ENCODE data around the gene PIK3C2A. TPM values are rescaled to one million over a fixed set of nuclear protein-coding genes. Genes with fewer than 3 reads are reported as not detected.

Gene PIK3C2A
- total and polyA plus RNA-seq, 2 donors (not counting 3 experiments of a cell fraction or from before 2014, with no cell fraction given) = 33.7 to 142 TPM

GRCh38 chr11:17219016-17219415 is 11.2 kb upstream of the PIK3C2A start:
- ChIA-PET POLR2A (interaction anchor here (0.7 kb wide), 1 partner anchor 10 kb away, joined by 3 read pairs; no protein-coding TSS in a partner anchor), CTCF (interaction anchor here (1.5 to 2.7 kb wide), 2 partner anchors 10 to 11 kb away, joined by 5 to 10 read pairs; no protein-coding TSS in a partner anchor)
- peaks cover 11% of the 10 kb centered on the region for H3K4me1 ChIP-seq (ENCODE audit: control insufficient read depth, extremely low read depth, insufficient read depth, low read length)
- H3K36me3 ChIP-seq (ENCODE audit: control insufficient read depth in 2 of 2, extremely low read depth in 1 of 2, insufficient read depth in 2 of 2, low read length in 2 of 2) = no peaks in the 10 kb centered on the region
- dilution Hi-C loops (cut with MboI; ENCODE audit: extremely low pct_ligation_motif_present, low sequenced_read_pairs) = no loop called here
- DNase-seq (ENCODE audit: low read depth, low spot score) = no peak
- no peak overlapping the region for H3K9ac ChIP-seq (replicated peaks; ENCODE audit: extremely low read depth, insufficient read depth, low read length)
- no peak overlapping the region for H2AFZ ChIP-seq (ENCODE audit: low read depth, low read length)
- no peaks in the 10 kb centered on the region for H3K79me2 ChIP-seq (ENCODE audit: control insufficient read depth, insufficient read depth, low read length)
- no peak overlapping the region for H3K4me3 ChIP-seq (replicated peaks in 1 of 3; ENCODE audit: insufficient read depth in 1 of 3, low read depth in 1 of 3, low read length in 3 of 3)
- H3K27ac ChIP-seq (ENCODE audit: insufficient read depth, low read depth, low read length) = no peak overlapping the region
- no peaks in the 10 kb centered on the region for H3K27me3 ChIP-seq (ENCODE audit: control insufficient read depth in 2 of 2, insufficient read depth in 2 of 2, low read length in 2 of 2)
- intact Hi-C loops (cut with micrococcal nuclease) = no loop called here
- no peak for FAIRE-seq
- no peaks in the 10 kb centered on the region for H4K20me1 ChIP-seq (replicated peaks; ENCODE audit: control insufficient read depth, extremely low read depth, insufficient read depth, low read length)
- H3K9me1 ChIP-seq (replicated peaks; ENCODE audit: control insufficient read depth, extremely low read depth, insufficient read depth, low read length) = no peaks in the 10 kb centered on the region
- no peak for TF ChIP-seq JUN (IDR thresholded peaks at IDR 0.05; ENCODE audit: borderline replicate concordance, insufficient read depth, insufficient read length, low read depth)
- no peak for TF ChIP-seq GATA2 (IDR thresholded peaks at IDR 0.05; ENCODE audit: insufficient read depth, insufficient read length, low read depth, low read length)
- H3K4me2 ChIP-seq (ENCODE audit: insufficient read depth, low read length) = no peak overlapping the region
- BruUV-seq (replicated peaks) = no TSS peak
- H3K9me3 ChIP-seq (replicated peaks; ENCODE audit: control insufficient read depth, insufficient read depth, low read length) = peaks cover 2% of the 10 kb centered on the region

- peaks cover 2% of the 10 kb centered on the region for H3K9me3 ChIP-seq (replicated peaks; ENCODE audit: control insufficient read depth, insufficient read depth, low read length)
- H3K79me2 ChIP-seq (ENCODE audit: control insufficient read depth, insufficient read depth, low read length) = no peaks in the 10 kb centered on the region
- no peak overlapping the region for H3K9ac ChIP-seq (replicated peaks; ENCODE audit: extremely low read depth, insufficient read depth, low read length)
- intact Hi-C loops (cut with micrococcal nuclease) = no loop called here
- no peak for TF ChIP-seq CTCF (IDR thresholded peaks at IDR 0.05; ENCODE audit: extremely low read depth in 1 of 2, insufficient read depth in 1 of 2, low read depth in 1 of 2, low read length in 2 of 2)
- no peak for TF ChIP-seq JUN (IDR thresholded peaks at IDR 0.05; ENCODE audit: borderline replicate concordance, insufficient read depth, insufficient read length, low read depth)
- TF ChIP-seq POLR2AphosphoS5 (IDR thresholded peaks at IDR 0.05; ENCODE audit: insufficient read depth, low read depth, low read length) = no peak
- no peak for TF ChIP-seq MYC (IDR thresholded peaks at IDR 0.05; ENCODE audit: low read depth, low read length)
- TF ChIP-seq MAX (IDR thresholded peaks at IDR 0.05; ENCODE audit: insufficient read depth, insufficient read length) = no peak
- no peak for TF ChIP-seq POLR2A (IDR thresholded peaks at IDR 0.05; ENCODE audit: low read depth, low read length)
- no peak for TF ChIP-seq GATA2 (IDR thresholded peaks at IDR 0.05; ENCODE audit: insufficient read depth, insufficient read length, low read depth, low read length)
- no peak for TF ChIP-seq EZH2 (IDR thresholded peaks at IDR 0.05; ENCODE audit: borderline replicate concordance, low read depth, low read length, severe bottlenecking)
- TF ChIP-seq FOS (IDR thresholded peaks at IDR 0.05; ENCODE audit: borderline replicate concordance, insufficient read depth, low read length) = no peak
- dilution Hi-C loops (cut with MboI; ENCODE audit: extremely low pct_ligation_motif_present, low sequenced_read_pairs) = no loop called here
- H3K9me1 ChIP-seq (replicated peaks; ENCODE audit: control insufficient read depth, extremely low read depth, insufficient read depth, low read length) = no peaks in the 10 kb centered on the region
- H3K4me1 ChIP-seq (ENCODE audit: control insufficient read depth, extremely low read depth, insufficient read depth, low read length) = peaks cover 8% of the 10 kb centered on the region
- POLR2A ChIA-PET = interaction anchor here (0.6 kb wide), 1 partner anchor 9 kb away, joined by 3 read pairs; no protein-coding TSS in a partner anchor
- BruUV-seq (replicated peaks) = no TSS peak
- H3K27ac ChIP-seq (ENCODE audit: insufficient read depth, low read depth, low read length) = no peak overlapping the region
- FAIRE-seq (no peak), DNase-seq (ENCODE audit: low read depth, low spot score) (no peak)
- H3K4me2 ChIP-seq (ENCODE audit: insufficient read depth, low read length) = no peak overlapping the region
- no peak overlapping the region for H2AFZ ChIP-seq (ENCODE audit: low read depth, low read length)
- CTCF ChIA-PET = interaction anchor here (2.0 to 2.7 kb wide), 2 partner anchors 9 to 310 kb away, joined by 7 to 10 read pairs; no protein-coding TSS in a partner anchor
- H3K4me3 ChIP-seq (replicated peaks in 1 of 3; ENCODE audit: insufficient read depth in 1 of 3, low read depth in 1 of 3, low read length in 3 of 3) = no peak overlapping the region
- H4K20me1 ChIP-seq (replicated peaks; ENCODE audit: control insufficient read depth, extremely low read depth, insufficient read depth, low read length) = no peaks in the 10 kb centered on the region
- no peaks in the 10 kb centered on the region for H3K27me3 ChIP-seq (ENCODE audit: control insufficient read depth in 2 of 2, insufficient read depth in 2 of 2, low read length in 2 of 2)
- H3K36me3 ChIP-seq (ENCODE audit: control insufficient read depth in 2 of 2, extremely low read depth in 1 of 2, insufficient read depth in 2 of 2, low read length in 2 of 2) = no peaks in the 10 kb centered on the region
Measured at GRCh38 chr11:17218403-17218802, 10.6 kb upstream of the PIK3C2A start.
